Fibroblast of skin of right biceps (primary cell): Measurements from ENCODE around the gene PMEPA1.
A peak's percentile ranks its signal among the peaks of the same experiment; 100 is the strongest.

Source experiments
- DNase-seq: peaks from one replicate; pipeline ENCODE4 v3.0.0-alpha.2; 2013

Gene PMEPA1

GRCh38 chr20:57603120-57603519 is 106.7 kb downstream of the PMEPA1 start:
- DNase-seq, result no peak

DNA sequence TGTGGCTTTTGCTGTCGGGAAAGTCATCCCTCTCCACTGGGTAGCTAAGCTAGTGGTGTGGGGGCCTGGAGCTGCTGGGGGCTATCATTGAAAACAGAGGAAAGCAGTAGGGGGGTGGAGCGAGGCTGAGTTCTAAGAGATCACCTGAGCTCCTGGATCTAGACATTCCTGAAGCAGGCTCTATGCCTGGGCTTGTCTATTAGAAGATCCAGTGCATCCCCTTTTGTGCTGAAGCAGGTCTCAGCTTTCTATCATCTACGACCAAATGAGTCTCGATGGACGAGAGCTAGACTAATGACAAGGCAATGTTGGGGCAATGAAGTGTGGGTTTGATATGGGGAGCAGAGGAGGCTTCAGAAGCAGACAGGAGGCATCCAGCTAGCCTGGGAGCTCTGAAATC is 108.1 kb downstream of the PMEPA1 start:
- no peak for DNase-seq

- DNase-seq, result no peak
These were observed 108.6 kb downstream of the PMEPA1 start for GRCh38 chr20:57601211-57601570.

GRCh38 chr20:57600320-57601210 is 109.2 kb downstream of the PMEPA1 start:
- DNase-seq, result peak; percentile 10

DNA sequence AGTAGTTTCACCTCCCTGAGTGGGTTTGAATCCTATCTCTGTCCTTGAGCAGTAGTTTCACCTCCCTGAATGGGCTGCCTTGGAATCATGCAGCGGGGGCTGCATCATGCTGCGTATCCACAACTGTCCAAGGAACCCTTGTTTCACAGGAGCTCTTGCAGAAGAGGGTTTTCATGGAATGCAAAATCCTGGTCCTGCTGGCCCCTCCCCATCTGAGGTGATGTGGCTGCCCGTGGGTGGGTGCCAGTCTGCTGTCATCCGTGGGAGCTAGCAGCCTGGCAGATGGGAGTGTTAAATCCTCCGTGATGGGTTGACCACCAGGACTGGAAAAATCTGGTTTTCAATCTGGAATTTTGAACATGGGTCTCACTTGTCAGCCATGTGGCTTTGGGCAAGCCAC is 111.3 kb downstream of the PMEPA1 start:
- no peak for DNase-seq
